ENCODE data around the gene FOXP1.
A peak's percentile ranks its signal among the peaks of the same experiment; 100 is the strongest.
"Not testable (repeated sequence)": the region's sequence is repeated elsewhere in the genome, so short reads cannot be mapped to it uniquely, and the experiment has no call there.

Gene FOXP1

DNA sequence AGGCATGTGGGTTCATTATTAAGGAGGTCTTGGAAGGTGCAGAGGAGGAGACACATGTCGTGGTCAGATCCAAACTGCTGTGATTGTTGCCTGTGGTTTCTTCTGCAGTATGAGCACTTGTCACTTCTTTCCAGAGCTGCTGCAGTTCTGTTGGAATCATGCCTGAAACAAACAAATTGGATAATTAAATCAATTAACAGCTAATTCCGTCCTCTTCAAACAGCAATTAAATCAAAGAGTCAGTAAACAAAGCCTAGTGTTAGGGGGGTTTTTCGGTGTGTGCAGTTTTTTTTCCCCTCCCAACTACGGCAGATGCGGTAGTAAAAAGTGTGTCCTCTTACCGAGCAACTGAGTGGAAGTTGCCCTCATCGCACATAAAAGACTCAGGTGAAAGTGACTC lies 542.2 kb downstream of the FOXP1 start:
- peak; percentile 7 for DNase-seq

GRCh38 chr3:71039332-71039731 lies 544.2 kb downstream of the FOXP1 start:
- DNase-seq, result no peak

DNA sequence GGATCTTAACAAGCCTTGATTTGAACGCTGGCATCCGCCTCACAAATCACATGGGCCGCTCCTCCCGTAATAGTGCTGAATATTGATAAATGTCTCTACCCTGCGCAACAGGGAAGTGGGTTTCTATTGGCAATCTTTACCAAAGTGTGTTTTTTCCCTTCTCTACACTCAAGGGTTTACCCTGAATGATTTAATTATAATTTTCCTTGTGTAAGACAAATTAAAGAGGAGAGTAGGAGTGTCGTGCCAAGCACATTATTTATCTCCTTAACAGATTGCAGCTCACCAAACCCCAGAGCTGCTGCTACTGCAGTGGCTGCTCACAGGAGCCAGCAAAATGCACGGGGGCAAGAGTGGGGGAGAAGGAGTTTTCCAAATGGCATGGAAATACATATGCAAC lies 545.8 kb downstream of the FOXP1 start:
- DNase-seq, result no peak

DNA sequence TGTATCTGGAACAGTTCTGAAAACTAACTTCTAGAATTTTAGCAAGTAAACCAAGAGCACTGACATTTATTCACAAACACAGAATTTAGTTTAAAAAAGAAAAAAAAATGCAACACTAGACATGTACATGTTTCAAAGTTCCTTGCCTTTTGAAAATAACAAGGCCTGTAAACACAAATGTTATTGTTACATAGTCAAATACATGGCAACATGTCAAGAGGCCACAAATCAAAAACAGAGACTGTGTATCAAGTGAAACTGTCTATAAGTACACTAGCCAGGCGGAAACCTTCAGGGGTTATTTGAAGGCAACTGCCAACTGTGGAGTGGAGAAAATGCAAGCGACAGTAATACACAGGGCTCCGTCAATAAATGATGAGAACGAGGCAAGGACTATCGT lies 547.6 kb downstream of the FOXP1 start:
- no peak for DNase-seq

DNA sequence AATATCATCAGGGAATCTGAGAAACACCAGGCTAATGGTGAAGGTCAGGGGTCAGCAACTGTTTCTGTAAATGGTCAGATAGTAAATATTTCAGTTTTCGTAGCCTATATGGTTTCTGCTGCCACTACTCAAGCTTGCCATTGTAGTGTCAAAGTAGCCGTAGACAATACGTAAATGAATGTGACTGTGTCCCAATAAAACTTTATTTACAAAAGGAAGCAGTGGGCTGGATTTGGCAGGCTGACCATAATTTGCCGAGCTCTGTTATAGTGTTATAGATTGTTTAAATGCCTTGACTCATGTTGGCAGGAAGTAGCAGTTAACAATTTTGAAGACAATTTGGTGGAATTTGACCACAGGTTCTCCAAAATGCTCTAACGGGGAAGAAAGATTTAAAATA lies 548.2 kb downstream of the FOXP1 start:
- no peak for DNase-seq

GRCh38 chr3:71033681-71034220 lies 549.8 kb downstream of the FOXP1 start:
- no peak for DNase-seq

- DNase-seq, result peak; percentile 9
Observed at GRCh38 chr3:71031914-71032521, 551.5 kb downstream of the FOXP1 start.

GRCh38 chr3:71031181-71031580 lies 552.3 kb downstream of the FOXP1 start:
- no peak for DNase-seq

DNA sequence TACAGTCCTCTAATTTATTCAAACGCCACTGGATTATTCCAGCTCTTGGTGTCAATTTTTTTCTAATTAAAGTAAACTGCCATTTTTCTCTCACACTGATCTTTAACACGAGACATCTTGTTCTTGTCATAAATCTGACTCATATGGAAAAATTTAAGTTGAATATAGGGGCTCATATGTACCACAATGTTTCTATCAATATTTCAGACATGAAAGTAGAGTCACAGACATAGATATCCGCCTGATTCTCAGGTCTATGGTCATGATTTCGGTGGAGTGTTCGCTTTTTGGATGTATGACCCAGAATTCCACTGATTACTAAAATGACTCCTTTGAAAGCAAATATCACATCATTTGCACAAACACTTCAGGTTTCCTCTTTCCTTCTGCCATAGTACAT lies 552.8 kb downstream of the FOXP1 start:
- DNase-seq, result no peak

DNA sequence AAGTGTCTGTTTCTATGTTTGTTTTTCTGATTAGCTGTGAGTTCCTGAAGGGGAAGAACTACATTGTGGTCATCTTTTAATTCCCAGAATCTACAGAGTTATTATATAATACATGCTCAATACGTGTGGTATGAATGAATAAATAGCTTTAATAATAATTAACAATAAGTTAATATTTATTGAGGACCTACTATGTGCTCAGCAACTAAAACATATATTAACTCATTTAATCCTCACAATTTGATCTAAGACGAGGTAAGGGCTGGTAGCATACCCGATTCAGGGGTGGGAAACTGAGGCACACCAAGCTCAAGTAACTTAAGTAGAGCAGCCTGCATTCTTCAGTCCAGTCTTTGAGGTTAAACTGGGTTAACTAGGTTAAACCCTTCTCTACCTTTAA lies 553.8 kb downstream of the FOXP1 start:
- no peak for DNase-seq

DNA sequence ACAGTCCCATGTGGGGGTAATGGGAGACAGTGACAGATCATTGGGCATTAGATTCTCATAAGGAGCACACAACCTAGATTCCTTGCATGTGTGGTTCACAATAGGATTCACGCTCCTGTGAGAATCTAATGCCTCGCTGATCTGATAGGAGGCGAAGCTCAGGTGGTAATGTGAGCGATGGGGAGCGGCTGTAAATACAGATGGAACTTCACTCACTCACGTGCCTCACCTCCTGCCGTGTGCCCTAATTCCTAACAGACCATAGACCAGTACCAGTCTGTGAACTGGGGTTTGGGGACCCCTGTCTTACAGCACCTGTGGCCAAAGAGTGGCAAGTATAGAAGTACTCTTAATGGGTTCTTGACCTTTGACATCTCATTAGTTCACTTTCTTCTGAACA lies 554.7 kb downstream of the FOXP1 start:
- DNase-seq, result no peak

- DNase-seq, result no peak
Observed at GRCh38 chr3:71028184-71028583, 555.3 kb downstream of the FOXP1 start.

GRCh38 chr3:71026634-71027578 lies 556.6 kb downstream of the FOXP1 start:
- no peak for DNase-seq

GRCh38 chr3:71025516-71025915 lies 558.0 kb downstream of the FOXP1 start:
- DNase-seq, result no peak

GRCh38 chr3:71025010-71025409 lies 558.5 kb downstream of the FOXP1 start:
- DNase-seq, result no peak

DNA sequence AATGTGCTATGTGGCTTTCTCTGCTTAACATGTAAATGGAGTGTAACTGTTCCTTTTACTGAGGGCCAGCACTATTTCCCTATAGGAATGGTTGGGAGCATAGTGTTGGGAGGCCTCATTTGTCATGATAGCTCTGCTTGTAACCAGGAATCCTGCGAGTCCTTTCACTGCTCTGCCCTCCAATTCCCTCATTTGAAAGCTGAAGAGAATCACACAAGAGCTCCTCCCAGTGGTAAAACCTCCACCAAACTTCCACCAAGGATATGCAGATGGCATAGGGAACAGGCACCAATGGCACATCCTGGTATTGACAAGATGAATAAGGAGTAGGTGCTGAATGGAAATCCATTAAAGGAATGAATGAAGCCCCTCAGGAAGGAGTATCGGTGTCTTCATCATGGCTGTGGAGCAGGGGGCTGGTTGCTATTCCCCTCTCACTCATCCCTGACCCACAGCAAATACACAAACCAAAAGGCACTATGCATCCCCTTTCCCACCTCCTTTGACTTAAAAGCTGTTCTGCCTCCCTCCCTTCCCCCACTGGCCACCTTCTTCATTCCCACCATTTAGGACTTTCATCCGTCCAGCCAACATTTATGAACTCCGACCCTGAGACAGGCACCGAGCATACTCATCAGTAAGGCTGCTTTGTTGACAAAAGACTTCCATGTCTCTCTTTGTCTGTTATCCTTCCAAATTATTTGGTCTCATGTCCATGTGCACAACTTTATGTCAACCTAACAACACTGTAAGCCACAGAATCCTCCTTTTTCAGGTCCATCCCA lies 560.8 kb downstream of the FOXP1 start:
- peak; percentile 48 for DNase-seq

DNA sequence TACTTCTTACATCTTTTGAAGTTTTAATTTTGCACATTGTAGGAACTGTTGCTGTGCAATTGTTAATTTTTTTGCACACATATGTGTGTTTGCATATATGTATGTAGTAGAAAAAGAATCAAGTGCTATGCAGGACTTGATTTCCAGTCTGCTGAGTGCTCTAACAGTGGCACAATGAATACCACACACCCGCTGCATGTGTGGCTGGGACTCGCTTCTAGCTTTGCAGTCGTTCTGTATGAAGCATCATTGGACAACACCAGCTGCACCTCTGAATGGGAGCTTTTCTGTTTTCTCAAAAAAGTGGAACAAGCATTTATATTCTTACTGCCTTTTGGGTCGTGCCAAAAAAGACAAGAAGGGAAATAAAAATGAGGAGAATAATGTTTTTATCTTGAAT lies 564.7 kb downstream of the FOXP1 start:
- DNase-seq, result no peak

DNA sequence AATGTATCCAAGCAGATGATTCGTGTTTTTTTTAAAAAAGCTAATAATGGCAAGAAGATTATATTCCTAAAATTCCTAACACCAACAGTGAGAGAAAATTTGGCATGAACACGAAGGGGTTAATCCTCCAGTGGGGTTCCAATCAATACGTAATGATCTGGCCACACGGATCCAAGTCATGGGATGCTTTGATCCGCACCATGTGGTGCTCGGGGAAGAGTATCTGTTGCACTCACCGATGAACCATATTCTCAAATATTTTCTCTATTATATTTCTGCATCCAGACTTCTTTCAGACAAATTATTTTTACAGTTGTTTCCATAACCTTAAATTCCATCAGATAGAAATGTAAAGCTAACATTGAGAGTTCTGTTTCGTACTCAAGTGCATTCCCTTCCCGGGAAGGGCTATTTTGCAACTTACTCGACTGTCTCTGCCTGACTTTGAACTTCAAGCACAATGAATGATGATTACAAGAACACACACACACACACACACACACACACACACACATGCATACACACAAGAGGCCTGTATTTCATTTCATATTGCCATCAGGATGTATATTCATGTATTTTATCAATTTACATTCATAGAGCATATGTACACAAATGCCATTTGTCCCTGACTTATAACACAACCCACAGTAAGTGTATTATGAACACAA lies 567.2 kb downstream of the FOXP1 start:
- DNase-seq, result no peak

- DNase-seq, result not testable (repeated sequence)
Observed at GRCh38 chr3:71014616-71015015, 568.9 kb downstream of the FOXP1 start.

- no peak for DNase-seq
Observed at GRCh38 chr3:71012971-71013370, 570.6 kb downstream of the FOXP1 start.

- no peak for DNase-seq
Observed at GRCh38 chr3:71011565-71012287, 571.8 kb downstream of the FOXP1 start.
